Nephron (organoid): ENCODE data around the gene ARSJ.

ENCODE experiments used
- H3K27ac Mint-ChIP-seq, 3 experiments: 2 replicates each; pipeline ENCODE4 v1.8.0; 2020; ENCODE audit warnings: mixed read lengths in 3 of 3, mild to moderate bottlenecking in 2 of 3, moderate library complexity in 1 of 3
- H3K27me3 Mint-ChIP-seq: 2 replicates; pipeline ENCODE4 v1.8.0; 2021; ENCODE audit warnings: low read depth, mild to moderate bottlenecking, moderate library complexity, mixed read lengths
- H3K36me3 Mint-ChIP-seq: 2 replicates; pipeline ENCODE4 v1.8.0; 2020; ENCODE audit warnings: low read depth, mixed read lengths
- H3K4me1 Mint-ChIP-seq: 2 replicates; pipeline ENCODE4 v1.8.0; 2020; ENCODE audit warnings: mixed read lengths
- H3K4me3 Mint-ChIP-seq, 3 experiments: 2 replicates each; pipeline ENCODE4 v1.8.0; 2020; ENCODE audit warnings: mild to moderate bottlenecking in 3 of 3, mixed read lengths in 3 of 3, moderate library complexity in 2 of 3
- H3K9me3 Mint-ChIP-seq: 2 replicates; pipeline ENCODE4 v1.8.0; 2020; ENCODE audit warnings: mixed read lengths
- TF ChIP-seq, protein P1 (sequence below), 3 experiments: fragments of 200-600 bp; sonication (generic); IDR thresholded peaks; one replicate each; pipeline ENCODE4 v1.5.0; 2021; ENCODE audit warnings: antibody characterized with exemption in 3 of 3; ENCODE audit not compliant: unreplicated experiment in 3 of 3

Gene ARSJ

DNA sequence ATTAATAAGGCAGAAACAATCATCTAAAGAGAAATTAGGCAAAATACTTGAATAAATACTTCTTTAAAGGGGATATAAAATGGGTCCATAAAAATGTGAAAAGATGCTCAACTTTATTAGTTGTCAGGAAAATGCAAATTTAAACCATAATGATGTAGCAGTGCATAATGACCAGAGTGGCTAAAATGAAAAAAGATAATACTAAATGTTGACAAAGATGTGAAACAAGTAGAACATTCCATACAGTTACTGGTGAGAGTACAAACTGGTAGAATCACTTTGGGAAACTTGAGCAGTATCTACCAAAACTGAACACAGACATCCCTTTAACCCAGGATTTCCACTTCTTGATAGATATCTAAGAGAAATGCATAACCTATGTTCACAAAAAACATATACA is 5.0 kb downstream of the ARSJ start:
- no peak overlapping the region for H3K27ac Mint-ChIP-seq
- no peak overlapping the region for H3K4me3 Mint-ChIP-seq
- peaks cover 20% of the 10 kb centered on the region for H3K4me1 Mint-ChIP-seq
- H3K9me3 Mint-ChIP-seq, result peaks cover 3% of the 10 kb centered on the region
- peaks cover 21% of the 10 kb centered on the region for H3K36me3 Mint-ChIP-seq
- peaks cover 11% of the 10 kb centered on the region for H3K27me3 Mint-ChIP-seq
- TF ChIP-seq, protein P1, sequence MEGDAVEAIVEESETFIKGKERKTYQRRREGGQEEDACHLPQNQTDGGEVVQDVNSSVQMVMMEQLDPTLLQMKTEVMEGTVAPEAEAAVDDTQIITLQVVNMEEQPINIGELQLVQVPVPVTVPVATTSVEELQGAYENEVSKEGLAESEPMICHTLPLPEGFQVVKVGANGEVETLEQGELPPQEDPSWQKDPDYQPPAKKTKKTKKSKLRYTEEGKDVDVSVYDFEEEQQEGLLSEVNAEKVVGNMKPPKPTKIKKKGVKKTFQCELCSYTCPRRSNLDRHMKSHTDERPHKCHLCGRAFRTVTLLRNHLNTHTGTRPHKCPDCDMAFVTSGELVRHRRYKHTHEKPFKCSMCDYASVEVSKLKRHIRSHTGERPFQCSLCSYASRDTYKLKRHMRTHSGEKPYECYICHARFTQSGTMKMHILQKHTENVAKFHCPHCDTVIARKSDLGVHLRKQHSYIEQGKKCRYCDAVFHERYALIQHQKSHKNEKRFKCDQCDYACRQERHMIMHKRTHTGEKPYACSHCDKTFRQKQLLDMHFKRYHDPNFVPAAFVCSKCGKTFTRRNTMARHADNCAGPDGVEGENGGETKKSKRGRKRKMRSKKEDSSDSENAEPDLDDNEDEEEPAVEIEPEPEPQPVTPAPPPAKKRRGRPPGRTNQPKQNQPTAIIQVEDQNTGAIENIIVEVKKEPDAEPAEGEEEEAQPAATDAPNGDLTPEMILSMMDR (IDR thresholded peaks at IDR 0.05; ENCODE audit: unreplicated experiment in 3 of 3), result no peak

DNA sequence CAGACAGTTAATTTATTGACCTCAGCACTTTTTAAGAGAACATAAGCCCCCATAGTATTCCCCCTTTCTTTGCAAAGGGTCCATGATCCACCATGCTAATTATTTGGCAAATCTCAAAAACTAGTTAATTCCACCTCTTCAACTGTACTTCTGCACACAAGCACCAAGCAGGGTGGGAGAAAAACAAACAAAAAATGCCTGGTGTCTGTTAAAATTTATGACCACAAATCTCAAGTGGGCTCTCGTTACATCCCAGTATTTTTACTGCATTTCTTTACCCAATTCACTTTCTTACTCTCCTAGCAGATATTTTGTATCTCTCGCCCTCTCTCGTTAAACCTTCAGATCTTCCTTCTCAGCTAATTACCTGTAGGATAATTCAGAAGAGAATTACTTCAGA is 6.1 kb downstream of the ARSJ start:
- Mint-ChIP-seq H3K4me3 (no peak overlapping the region), H3K36me3 (peaks cover 21% of the 10 kb centered on the region), H3K27me3 (no peaks in the 10 kb centered on the region), H3K4me1 (peaks cover 12% of the 10 kb centered on the region), H3K9me3 (peaks cover 3% of the 10 kb centered on the region), H3K27ac (no peak overlapping the region)
- TF ChIP-seq, protein P1 (IDR thresholded peaks at IDR 0.05; ENCODE audit: unreplicated experiment in 3 of 3), result no peak

DNA sequence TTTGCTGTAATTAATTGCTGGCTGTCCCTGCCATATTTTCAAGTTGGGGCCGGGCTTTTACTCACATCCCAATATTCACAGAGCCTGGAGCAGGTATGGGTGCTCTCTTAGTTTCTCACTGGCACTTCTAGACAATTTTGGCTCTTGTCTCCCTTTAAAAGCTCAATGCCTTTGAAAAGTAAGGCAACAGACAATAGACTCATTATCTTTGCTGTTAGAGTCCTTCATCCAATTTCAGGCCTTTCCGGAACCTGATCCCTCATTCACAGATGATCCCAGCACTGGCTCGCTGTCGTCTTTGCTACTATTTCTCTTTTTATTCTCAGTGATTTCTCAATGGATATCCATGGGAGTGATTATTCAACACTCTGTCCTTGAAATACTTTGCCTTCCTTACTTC is 6.7 kb downstream of the ARSJ start:
- peaks cover 3% of the 10 kb centered on the region for H3K9me3 Mint-ChIP-seq
- TF ChIP-seq, protein P1 (IDR thresholded peaks at IDR 0.05; ENCODE audit: unreplicated experiment in 3 of 3), result no peak
- H3K27me3 Mint-ChIP-seq, result no peaks in the 10 kb centered on the region
- no peak overlapping the region for H3K4me3 Mint-ChIP-seq
- no peak overlapping the region for H3K27ac Mint-ChIP-seq
- peaks cover 21% of the 10 kb centered on the region for H3K36me3 Mint-ChIP-seq
- H3K4me1 Mint-ChIP-seq, result peaks cover 10% of the 10 kb centered on the region

DNA sequence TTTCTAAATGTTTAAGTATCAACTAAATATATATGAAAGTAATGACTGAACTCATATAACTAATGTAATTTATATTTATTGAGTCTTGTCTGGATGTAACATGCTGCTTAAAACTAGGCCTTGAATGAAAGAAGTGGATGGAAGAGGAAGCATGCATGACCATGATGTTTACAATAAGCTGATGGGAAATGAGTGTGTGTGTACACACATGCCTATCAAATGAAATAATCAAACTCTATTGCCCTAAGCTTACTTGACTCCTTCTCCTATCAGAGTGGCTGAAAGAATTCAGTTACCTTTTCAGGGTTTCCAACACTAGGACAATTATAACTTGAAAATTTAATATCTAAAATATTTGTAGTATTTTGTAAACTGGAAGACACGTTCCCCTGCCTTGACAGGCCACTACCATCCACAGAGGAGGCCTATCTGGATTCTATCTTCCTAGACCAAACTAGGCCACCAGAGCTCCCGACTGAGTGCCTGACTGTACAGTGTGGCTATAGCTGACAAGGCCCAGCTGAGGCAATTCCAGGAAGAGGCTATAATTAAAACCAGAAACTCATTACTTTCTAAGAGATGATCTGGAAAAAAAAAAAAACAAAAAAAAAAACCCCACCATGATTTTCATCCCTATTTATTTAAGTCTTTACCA is 7.6 kb downstream of the ARSJ start:
- TF ChIP-seq, protein P1 (IDR thresholded peaks at IDR 0.05; ENCODE audit: unreplicated experiment in 3 of 3), result no peak
- Mint-ChIP-seq H3K4me1 (peaks cover under 1% of the 10 kb centered on the region), H3K9me3 (peaks cover 3% of the 10 kb centered on the region), H3K36me3 (peaks cover 21% of the 10 kb centered on the region), H3K27ac (no peak overlapping the region), H3K27me3 (no peaks in the 10 kb centered on the region), H3K4me3 (no peak overlapping the region)

DNA sequence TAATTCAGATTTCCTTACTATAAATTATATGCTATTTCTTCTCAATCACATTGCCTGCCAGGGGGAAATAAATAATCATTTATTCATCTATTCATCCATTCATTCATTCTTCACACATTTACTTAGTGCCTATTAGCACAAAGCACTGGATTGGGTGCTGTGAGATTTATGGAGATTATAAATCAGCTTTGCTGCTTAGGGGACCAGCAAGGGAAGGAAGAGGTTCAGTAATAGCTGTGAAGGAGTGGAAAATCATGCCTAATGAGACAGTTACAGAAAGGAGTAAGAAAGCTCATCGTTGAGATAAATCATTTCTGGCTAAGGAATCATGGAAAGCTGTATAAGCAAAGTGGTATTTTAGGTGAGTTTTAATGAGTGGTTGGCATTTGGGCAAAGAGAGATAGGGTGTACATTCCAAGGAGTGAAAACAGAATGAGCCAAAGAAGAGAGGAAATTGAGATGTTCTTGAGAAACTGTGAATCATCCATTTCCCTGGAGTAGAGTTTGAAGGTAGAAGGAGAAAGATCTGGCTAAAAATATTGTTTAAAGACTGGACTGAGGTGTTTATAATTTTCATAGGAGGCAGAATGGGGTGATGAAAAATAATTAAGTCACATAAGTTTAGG is 9.6 kb downstream of the ARSJ start:
- Mint-ChIP-seq H3K27ac (no peak overlapping the region), H3K9me3 (peaks cover 3% of the 10 kb centered on the region), H3K4me1 (no peaks in the 10 kb centered on the region), H3K27me3 (no peaks in the 10 kb centered on the region), H3K36me3 (peaks cover 21% of the 10 kb centered on the region), H3K4me3 (no peak overlapping the region)
- TF ChIP-seq, protein P1 (IDR thresholded peaks at IDR 0.05; ENCODE audit: unreplicated experiment in 3 of 3), result no peak

DNA sequence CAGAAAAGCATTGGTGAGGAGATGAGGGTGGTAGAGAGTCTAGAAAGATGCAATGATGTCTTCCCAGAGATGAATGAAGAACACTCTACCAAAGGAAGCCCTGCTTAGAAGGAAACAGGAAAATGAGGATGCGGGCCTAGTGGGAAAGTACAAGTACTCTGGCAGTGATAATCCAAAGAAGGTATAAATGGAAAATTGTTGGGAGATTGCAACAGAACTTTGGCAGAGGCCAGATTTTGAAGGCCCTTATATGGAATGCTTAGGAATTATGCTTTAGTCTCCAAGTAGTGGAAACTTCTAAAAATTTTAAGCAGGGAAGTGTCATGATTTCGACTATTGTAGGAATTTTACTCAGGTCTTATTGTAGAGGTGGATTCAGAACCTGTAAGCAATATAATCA is 11.0 kb downstream of the ARSJ start:
- no peak overlapping the region for H3K4me3 Mint-ChIP-seq
- H3K36me3 Mint-ChIP-seq, result peaks cover 12% of the 10 kb centered on the region
- no peaks in the 10 kb centered on the region for H3K4me1 Mint-ChIP-seq
- TF ChIP-seq, protein P1 (IDR thresholded peaks at IDR 0.05; ENCODE audit: unreplicated experiment in 3 of 3), result no peak
- H3K9me3 Mint-ChIP-seq, result no peaks in the 10 kb centered on the region
- no peaks in the 10 kb centered on the region for H3K27me3 Mint-ChIP-seq
- H3K27ac Mint-ChIP-seq, result no peak overlapping the region
